HepG2 (cell line): ENCODE results near the gene PSD. TPM values are rescaled to one million over a fixed set of nuclear protein-coding genes. Genes with fewer than 3 reads are reported as not detected.

ENCODE experiments used
- ATF7-NPFF ChIP-seq: sonication (generic); formaldehyde crosslinking; IDR thresholded peaks from 2 replicates; pipeline ENCODE4 v1.8.1; 2023; ENCODE audit warnings: mild to moderate bottlenecking, low read depth, missing genetic modification reagents, moderate library complexity
- FOXA1 ChIP-seq, 2 experiments: fragments of 450-650 bp in 1 of 2; sonication (generic) in 1 of 2; formaldehyde crosslinking in 1 of 2; IDR thresholded peaks; 2 replicates each; pipeline versions ENCODE4 v1.4.0 to v1.6.1; 2016 to 2020; ENCODE audit warnings: missing genetic modification reagents in 1 of 2
- FOXJ3 ChIP-seq: sonication (generic); formaldehyde crosslinking; IDR thresholded peaks from 2 replicates; pipeline ENCODE4 v1.4.0; 2020; ENCODE audit warnings: missing genetic modification reagents, mild to moderate bottlenecking, borderline replicate concordance
- HNRNPK ChIP-seq: fragments of 200-400 bp; formaldehyde crosslinking; IDR thresholded peaks from 2 replicates; pipeline ENCODE4 v1.6.1; 2018; ENCODE audit warnings: low read length, low read depth, moderate library complexity, mild to moderate bottlenecking; ENCODE audit not compliant: poor library complexity, severe bottlenecking
- KLF6 ChIP-seq: IDR thresholded peaks from 2 replicates; pipeline ENCODE4 v1.8.0; 2016; ENCODE audit warnings: missing biosample characterization, missing genetic modification reagents
- NR0B2 ChIP-seq: sonication (generic); formaldehyde crosslinking; IDR thresholded peaks from 2 replicates; pipeline ENCODE4 v1.4.0; 2020; ENCODE audit warnings: mild to moderate bottlenecking, missing genetic modification reagents
- POLR2AphosphoS2 ChIP-seq: IDR thresholded peaks from 2 replicates; pipeline ENCODE4 v1.6.1; 2011; ENCODE audit warnings: low read depth, low read length, improper control_type of control experiment
- RAD21 ChIP-seq: fragments of 450-650 bp; formaldehyde crosslinking; IDR thresholded peaks from 2 replicates; pipeline ENCODE4 v1.5.0; 2020; ENCODE audit warnings: mild to moderate bottlenecking
- RXRA ChIP-seq: sonication (generic); formaldehyde crosslinking; IDR thresholded peaks from 2 replicates; pipeline ENCODE4 v1.5.1; 2020; ENCODE audit warnings: missing genetic modification reagents
- SIX1 ChIP-seq: sonication (generic); formaldehyde crosslinking; IDR thresholded peaks from 2 replicates; pipeline ENCODE4 v1.4.0; 2020; ENCODE audit warnings: missing genetic modification reagents, borderline replicate concordance
- WIZ ChIP-seq: sonication (generic); formaldehyde crosslinking; IDR thresholded peaks from 2 replicates; pipeline ENCODE4 v1.5.1; 2020; ENCODE audit warnings: mild to moderate bottlenecking, missing genetic modification reagents
- ZNF326 ChIP-seq: sonication (generic); formaldehyde crosslinking; IDR thresholded peaks from 2 replicates; pipeline ENCODE4 v1.4.0; 2020; ENCODE audit warnings: missing genetic modification reagents, borderline replicate concordance
- ZNF34 ChIP-seq: sonication (generic); formaldehyde crosslinking; IDR thresholded peaks from 2 replicates; pipeline ENCODE4 v1.4.0; 2020; ENCODE audit warnings: mild to moderate bottlenecking, missing genetic modification reagents, borderline replicate concordance
- ZNF577 ChIP-seq: sonication (generic); formaldehyde crosslinking; IDR thresholded peaks from 2 replicates; pipeline ENCODE4 v1.4.0; 2020; ENCODE audit warnings: mild to moderate bottlenecking, low read depth, missing genetic modification reagents, borderline replicate concordance
- polyA plus RNA-seq, 8 experiments: library from polyadenylated mRNA; depleted of rRNA in 3 of 8; stranded (reverse) in 7 of 8; unstranded in 1 of 8; fragments of >200 nt; fragmentation: Illumina TruSeq in 4 of 8; extraction: Trizol in 4 of 8; gene quantifications; 2 replicates each; pipeline versions ENCODE4 v1.2.1 to v1.2.3, GENCODE V29; 2011 to 2016; ENCODE audit warnings: low read depth in 4 of 8, missing spikeins in 1 of 8, mixed read lengths in 1 of 8; ENCODE audit not compliant: insufficient read depth in 1 of 8
- total RNA-seq, 5 experiments: library from RNA; depleted of rRNA; stranded (reverse); fragments of >200 nt; fragmentation: Illumina TruSeq; extraction: Trizol; gene quantifications; 2 replicates each; pipeline ENCODE4 v1.2.3, GENCODE V29; 2016; ENCODE audit warnings: low read depth in 1 of 5
- TF ChIP-seq, protein P1 (sequence below): sonication (generic); formaldehyde crosslinking; IDR thresholded peaks from 2 replicates; pipeline ENCODE4 v1.5.0; 2020; ENCODE audit warnings: mild to moderate bottlenecking, missing genetic modification reagents
- TF ChIP-seq, protein P2 (sequence below): sonication (generic); formaldehyde crosslinking; IDR thresholded peaks from 2 replicates; pipeline ENCODE4 v1.4.0; 2020; ENCODE audit warnings: mild to moderate bottlenecking, missing genetic modification reagents

The PSD gene
- total and polyA plus RNA-seq, 2 of the 13 experiments (the other 11 are each of a cell fraction or from before 2014, with no cell fraction given): 0.35 to 0.58 TPM

- TF ChIP-seq ATF7-NPFF (CRISPR knock-in tag): no peak; the same call in 1 of the 2 replicates
- TF ChIP-seq FOXA1 (IDR thresholded peaks at IDR 0.05): no peak
- no peak for TF ChIP-seq FOXA1 (CRISPR knock-in tag; IDR thresholded peaks at IDR 0.05)
- TF ChIP-seq NR0B2 (CRISPR knock-in tag): no peak
- no peak for TF ChIP-seq ZNF577 (CRISPR knock-in tag)
- TF ChIP-seq RXRA (CRISPR knock-in tag): peak; percentile 59
- TF ChIP-seq RAD21 (CRISPR knock-in tag): 0 out of 2 replicates have a peak, but pooled peaks have one; percentile 40
- TF ChIP-seq, protein P1, sequence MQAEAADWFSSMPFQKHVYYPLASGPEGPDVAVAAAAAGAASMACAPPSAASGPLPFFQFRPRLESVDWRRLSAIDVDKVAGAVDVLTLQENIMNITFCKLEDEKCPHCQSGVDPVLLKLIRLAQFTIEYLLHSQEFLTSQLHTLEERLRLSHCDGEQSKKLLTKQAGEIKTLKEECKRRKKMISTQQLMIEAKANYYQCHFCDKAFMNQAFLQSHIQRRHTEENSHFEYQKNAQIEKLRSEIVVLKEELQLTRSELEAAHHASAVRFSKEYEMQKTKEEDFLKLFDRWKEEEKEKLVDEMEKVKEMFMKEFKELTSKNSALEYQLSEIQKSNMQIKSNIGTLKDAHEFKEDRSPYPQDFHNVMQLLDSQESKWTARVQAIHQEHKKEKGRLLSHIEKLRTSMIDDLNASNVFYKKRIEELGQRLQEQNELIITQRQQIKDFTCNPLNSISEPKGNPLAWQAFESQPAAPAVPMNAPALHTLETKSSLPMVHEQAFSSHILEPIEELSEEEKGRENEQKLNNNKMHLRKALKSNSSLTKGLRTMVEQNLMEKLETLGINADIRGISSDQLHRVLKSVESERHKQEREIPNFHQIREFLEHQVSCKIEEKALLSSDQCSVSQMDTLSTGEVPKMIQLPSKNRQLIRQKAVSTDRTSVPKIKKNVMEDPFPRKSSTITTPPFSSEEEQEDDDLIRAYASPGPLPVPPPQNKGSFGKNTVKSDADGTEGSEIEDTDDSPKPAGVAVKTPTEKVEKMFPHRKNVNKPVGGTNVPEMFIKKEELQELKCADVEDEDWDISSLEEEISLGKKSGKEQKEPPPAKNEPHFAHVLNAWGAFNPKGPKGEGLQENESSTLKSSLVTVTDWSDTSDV: peak; percentile 79; the same call in 1 of the 2 replicates
- no peak for TF ChIP-seq KLF6 (CRISPR knock-in tag)
- no peak for TF ChIP-seq HNRNPK
- no peak for TF ChIP-seq ZNF326
- TF ChIP-seq ZNF34 (CRISPR knock-in tag): no peak
- TF ChIP-seq FOXJ3 (CRISPR knock-in tag): no peak; the same call in 1 of the 2 replicates
- peak; percentile 34; the same call in 1 of the 2 replicates for TF ChIP-seq SIX1 (CRISPR knock-in tag)
- TF ChIP-seq, protein P2, sequence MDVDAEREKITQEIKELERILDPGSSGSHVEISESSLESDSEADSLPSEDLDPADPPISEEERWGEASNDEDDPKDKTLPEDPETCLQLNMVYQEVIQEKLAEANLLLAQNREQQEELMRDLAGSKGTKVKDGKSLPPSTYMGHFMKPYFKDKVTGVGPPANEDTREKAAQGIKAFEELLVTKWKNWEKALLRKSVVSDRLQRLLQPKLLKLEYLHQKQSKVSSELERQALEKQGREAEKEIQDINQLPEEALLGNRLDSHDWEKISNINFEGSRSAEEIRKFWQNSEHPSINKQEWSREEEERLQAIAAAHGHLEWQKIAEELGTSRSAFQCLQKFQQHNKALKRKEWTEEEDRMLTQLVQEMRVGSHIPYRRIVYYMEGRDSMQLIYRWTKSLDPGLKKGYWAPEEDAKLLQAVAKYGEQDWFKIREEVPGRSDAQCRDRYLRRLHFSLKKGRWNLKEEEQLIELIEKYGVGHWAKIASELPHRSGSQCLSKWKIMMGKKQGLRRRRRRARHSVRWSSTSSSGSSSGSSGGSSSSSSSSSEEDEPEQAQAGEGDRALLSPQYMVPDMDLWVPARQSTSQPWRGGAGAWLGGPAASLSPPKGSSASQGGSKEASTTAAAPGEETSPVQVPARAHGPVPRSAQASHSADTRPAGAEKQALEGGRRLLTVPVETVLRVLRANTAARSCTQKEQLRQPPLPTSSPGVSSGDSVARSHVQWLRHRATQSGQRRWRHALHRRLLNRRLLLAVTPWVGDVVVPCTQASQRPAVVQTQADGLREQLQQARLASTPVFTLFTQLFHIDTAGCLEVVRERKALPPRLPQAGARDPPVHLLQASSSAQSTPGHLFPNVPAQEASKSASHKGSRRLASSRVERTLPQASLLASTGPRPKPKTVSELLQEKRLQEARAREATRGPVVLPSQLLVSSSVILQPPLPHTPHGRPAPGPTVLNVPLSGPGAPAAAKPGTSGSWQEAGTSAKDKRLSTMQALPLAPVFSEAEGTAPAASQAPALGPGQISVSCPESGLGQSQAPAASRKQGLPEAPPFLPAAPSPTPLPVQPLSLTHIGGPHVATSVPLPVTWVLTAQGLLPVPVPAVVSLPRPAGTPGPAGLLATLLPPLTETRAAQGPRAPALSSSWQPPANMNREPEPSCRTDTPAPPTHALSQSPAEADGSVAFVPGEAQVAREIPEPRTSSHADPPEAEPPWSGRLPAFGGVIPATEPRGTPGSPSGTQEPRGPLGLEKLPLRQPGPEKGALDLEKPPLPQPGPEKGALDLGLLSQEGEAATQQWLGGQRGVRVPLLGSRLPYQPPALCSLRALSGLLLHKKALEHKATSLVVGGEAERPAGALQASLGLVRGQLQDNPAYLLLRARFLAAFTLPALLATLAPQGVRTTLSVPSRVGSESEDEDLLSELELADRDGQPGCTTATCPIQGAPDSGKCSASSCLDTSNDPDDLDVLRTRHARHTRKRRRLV: peak; percentile 83; the same call in 1 of the 2 replicates
- TF ChIP-seq POLR2AphosphoS2: no peak
- TF ChIP-seq WIZ (CRISPR knock-in tag): no peak
Measured at GRCh38 chr10:102432162-102432950, 13.8 kb upstream of the PSD start, which contains the start of gene CUEDC2 (continued).
